H9 (cell line): Measurements from ENCODE around the gene P2RY12. TPM values are rescaled to one million over a fixed set of nuclear protein-coding genes. Genes with fewer than 3 reads are reported as not detected.

Experiments used
- DNase-seq: peaks from one replicate; pipeline ENCODE4 v3.0.0-alpha.2; 2017
- H2AFZ ChIP-seq: one replicate; pipeline ENCODE4 v1.6.1; 2013; ENCODE audit warnings: mild to moderate bottlenecking, low read length, control low read depth, moderate library complexity
- H2AK5ac ChIP-seq: 2 replicates; pipeline ENCODE4 v1.6.1; 2013; ENCODE audit warnings: low read length, control low read depth, mixed read lengths; ENCODE audit not compliant: insufficient read length
- H2BK120ac ChIP-seq: one replicate; pipeline ENCODE4 v1.6.1; 2013; ENCODE audit warnings: low read depth, mild to moderate bottlenecking, low read length, control low read depth, inconsistent platforms; ENCODE audit not compliant: poor library complexity, severe bottlenecking
- H2BK12ac ChIP-seq: 2 replicates; pipeline ENCODE4 v1.6.1; 2013; ENCODE audit warnings: low read length, control low read depth, mixed read lengths, low read depth; ENCODE audit not compliant: insufficient read length
- H2BK15ac ChIP-seq: 2 replicates; pipeline ENCODE4 v1.6.1; 2013; ENCODE audit warnings: low read depth, low read length, control low read depth
- H2BK20ac ChIP-seq: one replicate; pipeline ENCODE4 v1.6.1; 2013; ENCODE audit warnings: low read depth, mild to moderate bottlenecking, low read length, control low read depth, inconsistent platforms; ENCODE audit not compliant: poor library complexity, severe bottlenecking
- H2BK5ac ChIP-seq: 2 replicates; pipeline ENCODE4 v1.6.1; 2013; ENCODE audit warnings: low read length, control low read depth, mixed read lengths; ENCODE audit not compliant: insufficient read length
- H3K14ac ChIP-seq: 2 replicates; pipeline ENCODE4 v1.6.1; 2013; ENCODE audit warnings: low read length, control low read depth; ENCODE audit not compliant: insufficient read depth
- H3K18ac ChIP-seq: 2 replicates; pipeline ENCODE4 v1.6.1; 2013; ENCODE audit warnings: low read depth, mild to moderate bottlenecking, mixed read lengths, low read length, control low read depth; ENCODE audit not compliant: insufficient read length
- H3K23ac ChIP-seq: 2 replicates; pipeline ENCODE4 v1.6.1; 2013; ENCODE audit warnings: low read length, control low read depth, mixed read lengths, low read depth; ENCODE audit not compliant: insufficient read length
- H3K23me2 ChIP-seq: 2 replicates; pipeline ENCODE4 v1.6.1; 2013; ENCODE audit warnings: low read depth, mild to moderate bottlenecking, mixed read lengths, low read length, control low read depth; ENCODE audit not compliant: insufficient read length, poor library complexity, severe bottlenecking
- H3K27ac ChIP-seq: 2 replicates; pipeline ENCODE4 v1.5.1; 2013; ENCODE audit warnings: low read length, control low read depth, mixed read lengths, low read depth; ENCODE audit not compliant: insufficient read length
- H3K27me3 ChIP-seq: 2 replicates; pipeline ENCODE4 v1.6.1; 2013; ENCODE audit warnings: low read length, control low read depth, inconsistent platforms; ENCODE audit not compliant: insufficient read depth
- H3K4ac ChIP-seq: 2 replicates; pipeline ENCODE4 v1.6.1; 2013; ENCODE audit warnings: low read depth, mild to moderate bottlenecking, control low read depth, inconsistent platforms, low read length, moderate library complexity
- H3K4me1 ChIP-seq: 2 replicates; pipeline ENCODE4 v1.6.1; 2013; ENCODE audit warnings: low read length, control low read depth, inconsistent platforms; ENCODE audit not compliant: insufficient read depth
- H3K4me2 ChIP-seq: 2 replicates; pipeline ENCODE4 v1.6.1; 2013; ENCODE audit warnings: low read length, control low read depth, mixed read lengths; ENCODE audit not compliant: insufficient read length, insufficient read depth
- H3K56ac ChIP-seq: 2 replicates; pipeline ENCODE4 v1.6.1; 2013; ENCODE audit warnings: low read depth, mild to moderate bottlenecking, mixed read lengths, low read length, control low read depth; ENCODE audit not compliant: insufficient read length
- H3K79me1 ChIP-seq: 2 replicates; pipeline ENCODE4 v1.6.1; 2013; ENCODE audit warnings: low read depth, mild to moderate bottlenecking, moderate library complexity, low read length, control low read depth, inconsistent platforms; ENCODE audit not compliant: insufficient read depth, poor library complexity, severe bottlenecking
- H3K79me2 ChIP-seq: 2 replicates; pipeline ENCODE4 v1.6.1; 2013; ENCODE audit warnings: low read length, control low read depth, inconsistent platforms; ENCODE audit not compliant: insufficient read depth
- H3K9ac ChIP-seq: 2 replicates; pipeline ENCODE4 v1.6.1; 2013; ENCODE audit warnings: low read length, control low read depth, mixed read lengths; ENCODE audit not compliant: insufficient read length; ENCODE audit errors: extremely low read depth
- H3K9me3 ChIP-seq: one replicate; pipeline ENCODE4 v1.6.1; 2013; ENCODE audit warnings: low read depth, low read length, inconsistent platforms; ENCODE audit not compliant: control insufficient read depth
- H3T11ph ChIP-seq: one replicate; pipeline ENCODE4 v1.6.1; 2013; ENCODE audit warnings: mild to moderate bottlenecking, low read length, control low read depth, inconsistent platforms
- H4K20me1 ChIP-seq: one replicate; pipeline ENCODE4 v1.6.1; 2013; ENCODE audit not compliant: control insufficient read depth, insufficient read length, insufficient read depth
- H4K5ac ChIP-seq: 2 replicates; pipeline ENCODE4 v1.6.1; 2013; ENCODE audit warnings: low read depth, mild to moderate bottlenecking, mixed read lengths, low read length, control low read depth; ENCODE audit not compliant: insufficient read length
- H4K8ac ChIP-seq: replicated peaks from 2 replicates; pipeline ENCODE4 v1.6.1; 2013; ENCODE audit warnings: low read length, control low read depth, mixed read lengths, low read depth; ENCODE audit not compliant: insufficient read length
- H4K91ac ChIP-seq: 2 replicates; pipeline ENCODE4 v1.6.1; 2013; ENCODE audit warnings: low read depth, mild to moderate bottlenecking, moderate library complexity, mixed read lengths, low read length, control low read depth; ENCODE audit not compliant: insufficient read length
- H3K27ac Mint-ChIP-seq, 3 experiments: 2 replicates in 2 of 3; 3 replicates in 1 of 3; pipeline ENCODE4 v1.8.0; 2020 to 2021; ENCODE audit warnings: mixed read lengths in 3 of 3, mild to moderate bottlenecking in 1 of 3, moderate library complexity in 1 of 3
- H3K27me3 Mint-ChIP-seq: 2 replicates; pipeline ENCODE4 v1.8.0; 2021; ENCODE audit warnings: low read depth, mild to moderate bottlenecking, moderate library complexity, mixed read lengths
- H3K36me3 Mint-ChIP-seq, 3 experiments: 2 replicates in 2 of 3; 3 replicates in 1 of 3; pipeline ENCODE4 v1.8.0; 2020 to 2021; ENCODE audit warnings: low read depth in 3 of 3, mixed read lengths in 3 of 3; ENCODE audit not compliant: insufficient read depth in 1 of 3
- H3K4me1 Mint-ChIP-seq, 2 experiments: 2 replicates each; pipeline ENCODE4 v1.8.0; 2020; ENCODE audit warnings: mixed read lengths in 2 of 2
- H3K4me3 Mint-ChIP-seq, 2 experiments: 2 replicates in 1 of 2; 3 replicates in 1 of 2; pipeline ENCODE4 v1.8.0; 2020 to 2021; ENCODE audit warnings: mild to moderate bottlenecking in 2 of 2, mixed read lengths in 2 of 2, moderate library complexity in 1 of 2
- H3K9me3 Mint-ChIP-seq, 2 experiments: 2 replicates in 1 of 2; 3 replicates in 1 of 2; pipeline ENCODE4 v1.8.0; 2020; ENCODE audit warnings: mild to moderate bottlenecking in 2 of 2, mixed read lengths in 2 of 2, moderate library complexity in 1 of 2
- CTCF ChIP-seq: fragments of 200-600 bp; sonication (generic); conservative IDR thresholded peaks from 3 replicates; pipeline ENCODE4 v1.8.0; 2021; ENCODE audit warnings: antibody characterized with exemption, mild to moderate bottlenecking
- WGBS: extraction: QIAGEN DNeasy Blood & Tissue Kit; methylation state at CpG from one replicate; pipeline ENCODE4 v1.1.7; 2013; ENCODE audit warnings: missing lambda C conversion rate, low lambda C conversion rate, mixed read lengths; ENCODE audit not compliant: insufficient read length; ENCODE audit errors: extremely low coverage; 5-methylcytosine and 5-hydroxymethylcytosine counted together
- total RNA-seq: library from RNA; stranded (reverse); gene quantifications from 2 replicates; pipeline ENCODE4 v1.2.1, GENCODE V29; 2021

The P2RY12 gene
- total RNA-seq, 1 experiment from 2014 or later = not detected

- Histone ChIP-seq H3K9ac (no peak overlapping the region), H3K79me1 (no peaks in the 10 kb centered on the region), H3K23ac (no peak overlapping the region), H2BK120ac (no peak overlapping the region), H3K4me1 (peaks cover 4% of the 10 kb centered on the region), H2BK12ac (no peak overlapping the region), H3K14ac (no peak overlapping the region), H3K4me2 (no peak overlapping the region), H4K91ac (no peak overlapping the region), H4K20me1 (no peaks in the 10 kb centered on the region), H4K8ac (no peak overlapping the region), H3K4ac (no peak overlapping the region), H3K79me2 (no peaks in the 10 kb centered on the region), H3K18ac (no peak overlapping the region), H2BK5ac (no peak overlapping the region), H3K56ac (no peak overlapping the region), H3K27me3 (no peaks in the 10 kb centered on the region), H2BK15ac (no peak overlapping the region), H2BK20ac (no peak overlapping the region), H4K5ac (no peak overlapping the region), H3K23me2 (no peaks in the 10 kb centered on the region), H2AFZ (no peak overlapping the region), H3K27ac (no peak overlapping the region), H3K9me3 (no peaks in the 10 kb centered on the region), H3T11ph (no peak overlapping the region), H2AK5ac (no peak overlapping the region)
- no peak for DNase-seq
- Mint-ChIP-seq H3K27ac (peak overlapping the region in 1 of 3 experiments; percentile 2; a peak in 1 of 7 replicates), H3K4me1 (peaks cover 14 to 32% of the 10 kb centered on the region in 2 experiments), H3K4me3 (no peak overlapping the region), H3K36me3 (peaks cover 2 to 5% (median 3%) of the 10 kb centered on the region in 3 experiments; a peak in 4 of 7 replicates), H3K9me3 (no peaks in the 10 kb centered on the region; a peak in 1 of 5 replicates), H3K27me3 (no peaks in the 10 kb centered on the region)
- no CpG with 5 or more reads among the region's 1 CpG for WGBS
- no peak for TF ChIP-seq CTCF
Observed at GRCh38 chr3:151351219-151351618, 33.3 kb downstream of the P2RY12 start.
